ENCODE measurements around the gene SPDYE2.
"Not testable (repeated sequence)": the region's sequence is repeated elsewhere in the genome, so short reads cannot be mapped to it uniquely, and the experiment has no call there.

SPDYE2 gene

DNA sequence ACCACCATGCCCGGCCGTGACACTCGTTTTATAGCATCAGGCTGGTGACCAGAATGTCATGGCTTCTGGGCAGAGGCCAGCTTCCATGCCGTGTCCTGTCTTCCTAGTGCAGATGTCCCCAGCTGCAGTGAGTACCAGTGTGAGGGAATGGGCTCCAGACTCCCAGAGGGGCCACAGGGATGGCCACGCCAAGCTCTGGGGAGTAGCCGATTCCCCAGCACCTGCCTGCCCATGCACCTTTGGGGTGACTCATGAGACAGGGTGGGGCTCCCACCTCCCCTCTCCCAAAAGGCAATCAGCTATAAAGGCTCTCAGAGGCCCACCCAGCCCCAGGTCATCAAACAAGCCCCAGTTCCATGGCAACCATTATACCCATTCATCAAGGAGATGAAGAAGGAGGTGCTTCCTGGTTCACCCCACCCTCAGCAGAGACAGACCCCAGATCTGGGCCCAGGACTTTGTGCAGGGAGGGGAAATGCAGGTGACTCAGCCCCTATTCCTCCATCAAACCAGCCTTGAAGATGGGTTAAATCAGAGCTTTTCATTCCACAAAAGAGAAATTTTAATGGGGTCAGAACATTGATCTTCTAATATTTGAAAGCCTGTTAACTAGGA is at the start of gene SPDYE2:
Gene SPDYE2, plus strand, starts transcription at position 419 of the 615 bp plus-strand sequence. CDS start 2,030 bp downstream, outside the sequence.
- ATAC-seq, result not testable (repeated sequence)

DNA sequence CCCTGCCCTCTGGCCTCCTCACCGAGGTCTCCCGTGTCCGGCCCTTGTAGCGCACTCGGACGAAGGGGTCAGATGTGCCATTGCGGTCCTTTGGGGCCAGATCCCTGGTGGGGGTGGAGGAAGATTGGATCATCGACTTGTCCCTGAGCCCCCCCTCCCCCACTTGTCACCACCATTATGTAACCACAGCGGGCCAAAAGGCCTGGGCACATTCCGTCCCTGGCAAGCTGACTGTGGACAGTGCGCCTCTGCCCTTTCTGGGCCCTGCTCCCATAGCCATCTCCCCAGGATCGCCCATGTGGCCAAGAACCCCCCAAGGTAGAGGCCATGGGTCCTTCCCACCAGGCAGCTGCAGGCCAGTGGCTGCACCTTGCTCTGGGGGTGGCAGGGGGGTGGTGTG is 47.9 kb upstream of the SPDYE2 start:
- ATAC-seq, result not testable (repeated sequence)

GRCh38 chr7:102505298-102506185 is 45.5 kb upstream of the SPDYE2 start:
- not testable (repeated sequence) for ATAC-seq

GRCh38 chr7:102507410-102508088 is 43.5 kb upstream of the SPDYE2 start:
- not testable (repeated sequence) for ATAC-seq

- ATAC-seq, result not testable (repeated sequence)
These were observed 40.5 kb upstream of the SPDYE2 start for GRCh38 chr7:102510575-102510974.

GRCh38 chr7:102511860-102512522 is 39.0 kb upstream of the SPDYE2 start:
- ATAC-seq, result peak; percentile 48 to 66

DNA sequence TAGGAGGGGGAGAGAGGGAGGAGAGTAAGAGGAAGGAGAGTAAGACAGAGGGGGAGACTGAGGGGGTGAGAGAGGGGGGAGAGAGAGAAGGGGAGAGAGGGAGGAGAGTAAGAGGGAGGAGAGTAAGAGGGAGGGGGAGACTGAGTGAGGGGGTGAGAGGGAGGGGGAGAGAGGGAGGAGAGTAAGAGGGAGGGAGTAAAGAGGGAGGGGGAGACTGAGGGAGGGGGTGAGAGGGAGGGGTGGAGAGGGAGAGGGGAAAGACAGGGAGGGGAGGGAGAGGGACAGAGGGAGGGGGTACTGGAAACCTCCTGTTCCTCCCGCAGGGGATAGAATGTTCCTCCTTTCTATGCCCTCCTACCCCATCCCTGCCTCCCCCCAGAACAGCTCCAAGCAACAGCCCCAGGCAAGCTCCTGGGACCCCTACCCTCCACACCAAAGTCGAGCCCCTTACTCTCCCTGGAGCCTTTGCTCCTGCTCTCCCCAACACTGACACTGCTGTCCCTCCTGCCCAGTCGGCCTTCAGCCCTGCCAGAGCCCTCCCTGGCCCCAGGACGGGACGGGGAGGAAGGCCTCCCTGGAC is 38.3 kb upstream of the SPDYE2 start:
- ATAC-seq, result not testable (repeated sequence)

GRCh38 chr7:102514881-102515721 is 35.9 kb upstream of the SPDYE2 start:
- not testable (repeated sequence) for ATAC-seq

- ATAC-seq, result not testable (repeated sequence)
These were observed 35.1 kb upstream of the SPDYE2 start for GRCh38 chr7:102515889-102516288.

DNA sequence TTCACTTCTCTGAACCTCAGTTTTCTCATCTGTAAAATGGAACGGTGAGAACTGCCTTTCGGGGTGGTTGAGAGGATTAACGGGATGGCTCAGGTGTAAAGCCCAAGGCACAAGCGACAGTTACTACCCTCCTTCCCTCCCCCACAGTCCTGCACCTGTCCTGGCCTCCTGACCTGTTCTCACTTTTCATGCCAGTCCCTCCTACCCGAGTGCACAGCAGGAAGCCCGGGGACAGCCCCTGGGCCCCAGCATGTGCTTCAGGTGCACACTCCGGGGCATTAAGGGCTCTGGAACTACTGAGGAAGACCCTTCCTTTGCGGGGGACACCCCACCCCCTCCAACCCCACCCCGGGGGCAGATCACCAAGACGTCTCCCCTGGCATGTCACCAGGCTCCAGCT is 34.1 kb upstream of the SPDYE2 start:
- peak in 1 of 2 donors; percentile 11 for ATAC-seq

GRCh38 chr7:102517550-102518147 is 33.4 kb upstream of the SPDYE2 start, which contains the start of gene RASA4B:
Gene RASA4B (minus strand): TSS chr7:102517777. CDS start chr7:102517710, 67 bp downstream.
- peak; percentile 97 to 98 for ATAC-seq

DNA sequence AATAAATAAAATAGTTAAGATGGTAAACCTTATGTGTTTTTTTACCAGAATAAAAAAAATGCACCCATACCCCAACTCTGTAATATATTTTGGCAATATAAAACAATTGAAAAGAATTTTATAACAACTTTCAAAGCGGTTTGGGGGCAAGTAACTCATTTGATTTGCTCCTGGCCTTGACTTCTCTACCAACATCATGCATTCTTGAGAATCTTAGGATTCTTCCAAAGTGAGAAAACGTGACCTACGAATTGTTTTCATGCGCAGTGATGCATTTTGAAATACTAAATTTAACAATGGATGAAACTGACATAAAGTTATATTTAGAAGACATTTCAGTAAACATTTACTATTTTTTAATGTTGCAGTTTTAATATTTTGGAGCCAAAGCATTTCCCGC is 30.2 kb upstream of the SPDYE2 start:
- not testable (repeated sequence) for ATAC-seq

DNA sequence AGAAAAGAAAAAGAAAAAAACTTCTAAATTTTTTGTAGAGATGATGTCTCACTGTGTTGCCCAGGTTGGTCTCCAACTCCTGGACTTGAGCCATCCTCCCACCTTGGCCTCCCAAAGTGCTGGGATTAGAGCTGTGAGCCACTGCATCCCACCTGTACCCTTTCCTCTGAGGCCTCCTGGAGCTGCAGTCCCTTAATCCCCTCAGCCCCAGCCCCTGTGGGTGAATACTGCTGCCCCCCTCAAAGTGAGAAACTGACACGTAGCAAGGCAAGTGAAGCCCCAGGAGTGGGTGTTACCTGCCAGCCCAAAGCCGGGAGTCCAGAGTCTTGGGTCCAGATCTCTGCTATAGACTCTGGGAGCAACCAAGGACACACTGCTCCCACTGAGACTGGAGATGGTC is 26.2 kb upstream of the SPDYE2 start:
- ATAC-seq, result not testable (repeated sequence)

GRCh38 chr7:102527182-102527581 is 23.8 kb upstream of the SPDYE2 start:
- not testable (repeated sequence) for ATAC-seq

GRCh38 chr7:102527822-102528793 is 22.9 kb upstream of the SPDYE2 start:
- not testable (repeated sequence) for ATAC-seq

DNA sequence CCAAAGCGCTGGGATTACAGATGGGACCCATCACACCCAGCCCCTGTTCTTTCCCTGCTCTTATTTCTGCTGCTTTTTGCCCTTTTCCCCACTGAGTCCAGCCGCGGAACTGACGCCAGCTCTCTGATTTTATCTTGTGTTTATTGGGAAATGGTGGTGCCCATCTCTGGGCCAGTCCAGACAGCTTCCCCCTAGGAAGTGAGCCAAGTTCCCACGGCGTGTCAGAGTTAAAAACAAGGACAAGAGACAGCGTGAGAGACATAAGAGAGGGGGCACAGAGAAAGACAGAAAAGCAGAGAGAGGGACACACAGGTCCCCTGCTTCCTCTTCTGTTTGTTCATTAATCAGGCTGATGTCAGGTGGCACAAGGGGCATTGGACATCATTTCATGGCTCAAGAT is 19.4 kb upstream of the SPDYE2 start:
- not testable (repeated sequence) for ATAC-seq

GRCh38 chr7:102532127-102532526 is 18.9 kb upstream of the SPDYE2 start:
- ATAC-seq, result peak in 1 of 2 donors; percentile 11

DNA sequence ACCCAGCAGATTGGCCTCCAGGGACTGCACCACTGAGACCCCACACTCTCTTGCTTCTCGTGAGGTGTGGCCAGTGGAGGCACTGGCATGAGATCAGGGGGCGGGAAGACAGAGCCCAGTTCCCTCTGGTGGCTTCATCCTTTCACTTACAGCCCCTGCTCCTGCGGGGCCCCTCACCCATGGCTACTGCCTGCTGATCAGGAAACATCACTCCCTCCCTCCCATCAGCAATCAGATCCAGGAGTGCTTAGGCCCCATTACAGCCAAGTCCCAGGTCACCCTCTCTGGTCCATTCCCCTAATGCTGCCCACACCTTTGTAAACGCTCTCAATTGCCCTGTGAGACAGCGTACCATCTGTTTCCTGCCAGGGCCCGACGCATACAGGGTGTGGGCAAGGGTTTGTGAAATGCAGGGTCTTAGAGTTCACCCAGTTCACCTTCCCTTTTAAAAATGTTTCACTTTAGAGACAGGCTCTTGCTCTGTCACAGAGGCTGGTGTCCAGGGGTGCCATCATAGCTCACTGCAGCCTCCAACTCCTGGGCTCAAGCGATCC is 15.9 kb upstream of the SPDYE2 start:
- ATAC-seq, result not testable (repeated sequence)

DNA sequence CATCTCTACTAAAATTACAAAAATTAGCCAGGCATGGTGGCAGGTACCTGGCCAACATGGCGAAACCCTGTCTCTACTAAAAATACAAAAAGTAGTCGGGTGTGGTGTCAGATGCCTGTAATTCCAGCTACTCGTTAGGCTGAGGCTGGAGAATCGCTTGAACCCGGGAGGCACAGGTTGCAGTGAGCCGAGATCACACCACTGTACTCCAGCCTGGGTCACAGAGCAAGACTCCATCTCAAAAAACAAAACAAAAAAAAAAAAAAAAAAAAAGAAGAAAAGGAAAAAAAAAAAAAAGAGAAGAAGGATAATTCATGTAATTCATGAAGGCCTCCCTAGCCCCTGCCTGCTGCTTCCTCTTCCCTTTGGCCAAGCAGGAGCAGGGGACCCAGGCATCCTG is 10.4 kb upstream of the SPDYE2 start:
- ATAC-seq, result not testable (repeated sequence)

All from activated CD4-positive, CD25-positive, alpha-beta regulatory T cell treated with anti-CD3 and anti-CD28 coated beads, Interleukin-2, amount 50 U/mL, for 24 hours (primary cell).